NCI-H2081 (cell line): ENCODE results near the gene APOA4.
"Not testable (repeated sequence)": the region's sequence is repeated elsewhere in the genome, so short reads cannot be mapped to it uniquely, and the experiment has no call there.

ENCODE experiments used
- DNase-seq, 2 experiments: peaks; one replicate each; lab custom pipeline; 2025; lab: John Stamatoyannopoulos, UW

The APOA4 gene

DNA sequence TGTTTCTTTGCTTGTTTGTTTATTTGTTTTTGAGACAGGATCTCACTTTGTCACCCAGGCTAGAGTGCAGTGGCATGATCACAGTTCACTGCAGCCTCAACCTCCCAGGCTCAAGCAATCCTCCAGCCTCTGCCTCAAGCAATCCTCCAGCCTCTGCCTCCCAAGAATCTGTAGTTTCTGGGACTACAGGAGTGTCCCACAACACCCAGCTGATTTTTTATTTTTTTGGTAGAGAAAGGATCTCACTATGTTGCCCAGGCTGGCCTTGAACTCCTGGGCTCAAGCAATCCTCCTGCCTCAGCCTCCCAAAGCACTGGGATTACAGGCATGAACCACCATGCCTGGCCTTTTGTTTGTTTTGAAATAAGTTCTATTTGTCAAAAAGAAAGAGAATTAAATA lies 21.4 kb downstream of the APOA4 start:
- DNase-seq: not testable (repeated sequence)

DNA sequence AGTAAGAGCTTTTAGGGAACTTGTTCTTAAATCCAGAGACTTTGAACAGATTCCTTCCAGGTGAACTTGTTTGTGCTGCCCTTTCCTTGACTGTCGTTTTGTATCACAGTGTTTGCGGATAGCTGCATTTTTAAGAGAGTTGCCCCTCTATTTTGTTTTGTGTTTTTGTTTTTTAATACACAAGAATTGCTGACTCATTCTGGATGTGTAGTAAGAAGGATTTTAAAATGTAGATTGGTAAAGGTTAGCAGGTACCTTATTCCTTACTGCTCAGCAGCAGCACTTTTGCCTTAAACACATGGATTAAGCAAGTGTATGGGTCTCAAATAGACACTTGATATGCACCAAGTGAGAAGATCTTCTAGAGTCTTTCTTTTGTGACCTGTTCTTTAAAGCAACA lies 22.5 kb downstream of the APOA4 start:
- no peak for DNase-seq

DNA sequence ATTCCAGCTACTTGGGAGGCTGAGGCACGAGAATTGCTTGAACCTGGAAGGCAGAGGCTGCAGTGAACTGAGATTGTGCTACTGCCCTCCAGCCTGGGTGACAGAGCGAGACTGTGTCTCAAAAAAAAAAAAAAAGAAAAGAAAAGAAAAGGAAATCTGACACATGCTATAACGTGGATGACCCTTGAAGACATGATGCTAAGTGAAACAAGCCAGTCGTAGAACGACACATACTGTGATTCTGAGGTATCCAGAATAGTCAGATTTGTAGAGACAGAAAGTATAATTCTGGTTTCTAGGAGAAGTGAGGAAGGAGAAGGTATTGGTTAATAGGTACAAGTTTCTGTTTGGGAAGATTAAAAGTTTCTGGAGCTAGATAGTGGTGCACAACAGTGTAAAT lies 24.7 kb downstream of the APOA4 start:
- no peak for DNase-seq

DNA sequence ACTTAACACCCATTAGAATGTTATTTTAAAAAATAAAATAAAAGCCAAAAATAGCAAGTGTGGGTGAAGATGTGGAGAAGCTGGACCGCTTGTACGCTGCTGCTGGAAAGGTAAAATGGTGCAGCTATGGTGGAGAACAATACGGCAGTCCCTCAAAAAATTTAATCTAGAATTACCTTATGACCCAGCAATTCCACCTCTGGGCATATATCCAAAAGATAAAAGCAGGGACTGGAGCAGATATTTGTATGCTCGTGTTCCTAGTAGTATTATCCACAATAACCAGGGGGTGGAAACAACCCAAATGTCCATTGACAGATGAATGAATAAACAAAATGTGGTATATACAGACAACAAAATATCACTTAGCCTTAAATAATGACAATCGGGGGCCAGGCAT lies 25.3 kb downstream of the APOA4 start:
- DNase-seq: no peak

DNA sequence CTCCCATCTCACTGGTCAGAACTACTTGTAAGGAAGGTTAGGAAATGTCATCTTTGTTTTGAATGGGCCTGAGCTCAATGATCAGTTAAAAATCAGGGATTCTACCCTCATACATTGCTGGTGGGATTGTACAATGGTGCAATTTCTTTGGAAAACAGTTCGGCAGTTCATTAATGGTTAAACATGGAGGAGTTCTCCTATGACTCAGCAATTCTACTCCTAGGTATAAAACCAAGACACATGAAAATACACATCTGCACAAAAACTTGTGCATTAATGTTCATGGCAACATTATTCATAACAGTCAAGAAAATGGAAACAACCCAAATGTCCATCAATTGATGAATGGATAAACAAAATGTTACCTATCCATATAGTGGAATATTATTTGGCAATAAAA lies 26.6 kb downstream of the APOA4 start:
- no peak for DNase-seq

DNA sequence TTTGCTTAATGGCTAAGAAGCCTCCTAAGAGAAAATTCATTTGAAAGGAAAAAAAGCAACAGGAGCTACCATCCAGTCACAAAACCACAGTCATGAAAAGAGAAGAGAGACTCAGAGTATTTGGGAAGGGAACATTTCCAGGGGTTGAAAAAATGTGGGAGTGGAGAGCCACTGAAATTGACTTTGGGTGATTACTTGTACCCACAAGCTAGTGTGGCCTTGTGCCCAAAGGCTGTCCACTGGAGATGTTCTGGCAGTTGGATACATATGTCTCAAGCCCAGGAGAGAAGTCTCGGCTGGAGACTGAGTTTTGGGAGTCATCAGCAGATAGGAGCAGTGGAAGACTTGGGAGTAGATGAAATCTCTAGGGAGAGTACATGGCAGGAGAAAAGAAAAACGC lies 28.3 kb downstream of the APOA4 start:
- no peak for DNase-seq

DNA sequence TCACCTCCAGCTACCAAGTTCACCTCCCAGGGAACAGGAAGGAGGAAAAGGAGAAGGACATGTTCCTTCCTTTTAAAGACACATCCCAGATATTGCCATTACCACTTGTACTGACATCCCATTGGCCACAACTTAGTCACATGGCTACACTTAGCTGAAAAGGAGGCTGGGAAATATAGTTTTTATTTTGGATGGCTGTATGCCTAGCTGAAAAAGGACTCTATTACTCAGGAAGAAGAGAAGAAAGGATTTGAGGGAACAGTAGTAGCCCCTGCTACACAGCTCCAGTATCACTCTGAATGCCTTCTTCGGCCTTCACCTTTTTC lies 29.4 kb downstream of the APOA4 start:
- no peak for DNase-seq

DNA sequence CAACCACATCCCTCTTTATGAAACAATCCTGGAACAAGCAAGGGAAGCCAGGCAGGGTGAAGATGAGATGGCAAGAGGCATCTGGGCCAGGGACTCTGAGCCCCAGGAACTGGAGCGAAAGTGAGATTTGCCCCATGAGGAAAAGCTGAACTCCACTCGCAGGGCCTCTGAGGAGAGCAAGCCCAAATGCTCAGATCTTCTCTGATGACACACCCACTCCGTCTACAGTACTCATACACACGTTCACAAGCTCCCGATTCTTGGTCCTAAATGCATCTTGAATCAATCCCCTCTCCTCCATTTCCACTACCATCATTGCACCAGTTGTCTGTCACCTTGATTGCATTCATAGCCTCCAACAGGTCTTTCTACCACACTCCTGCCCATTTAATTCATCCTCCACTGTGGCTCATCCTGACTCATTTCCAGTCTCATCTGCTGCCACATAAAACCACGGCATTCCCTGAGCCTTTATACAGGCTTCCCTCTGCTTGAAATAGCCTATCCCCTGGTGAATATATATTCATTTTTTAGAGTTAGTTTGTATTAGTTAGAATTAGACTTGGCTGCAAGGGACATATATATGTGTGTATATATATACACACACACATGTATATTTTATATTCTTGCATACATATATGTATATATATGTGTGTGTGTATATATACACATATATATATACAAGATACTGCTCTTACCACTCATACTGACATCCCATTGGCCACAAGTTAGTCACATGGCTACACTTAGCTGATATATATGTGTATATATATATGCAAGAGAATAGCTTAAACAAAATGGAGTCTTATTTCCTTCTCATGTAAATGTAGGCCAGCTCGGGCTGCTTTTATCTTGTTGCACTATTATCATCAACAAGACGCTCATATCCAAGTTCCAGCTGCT lies 30.0 kb downstream of the APOA4 start:
- DNase-seq: no peak

DNA sequence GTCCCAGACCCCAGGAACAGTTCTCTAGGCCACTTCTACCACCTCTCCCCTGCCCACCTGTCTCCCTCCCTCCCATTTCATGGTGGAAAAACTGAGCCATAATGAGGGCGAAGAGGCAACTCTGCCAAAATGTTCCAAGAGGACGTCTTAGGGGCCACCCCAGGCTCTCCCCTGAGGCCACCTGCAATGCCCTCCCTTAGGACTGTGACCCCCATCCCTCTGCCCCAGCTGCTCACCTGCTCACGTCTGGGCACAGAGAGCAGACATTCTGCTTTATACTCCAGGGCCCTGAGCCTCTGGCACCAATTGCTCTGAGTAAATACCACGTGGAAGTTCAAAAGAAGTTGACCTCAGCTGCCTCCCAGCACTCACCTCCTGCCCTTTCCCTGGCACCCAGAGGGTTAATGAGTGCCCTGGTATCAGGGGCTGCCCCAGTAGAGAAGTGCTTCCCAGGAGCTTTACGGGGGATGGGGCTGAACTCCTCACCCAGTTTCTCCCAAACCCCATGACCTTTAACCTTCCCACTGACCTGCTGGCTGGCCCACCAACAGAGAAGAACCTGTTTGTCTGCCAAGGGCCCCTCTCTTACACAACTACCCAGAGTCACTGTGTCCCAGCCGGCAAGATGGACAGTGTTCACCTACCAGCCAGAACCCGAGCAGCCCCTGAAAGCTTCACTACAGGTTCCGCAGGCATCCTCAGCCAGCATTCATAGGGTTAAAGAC lies 30.8 kb downstream of the APOA4 start:
- no peak for DNase-seq

DNA sequence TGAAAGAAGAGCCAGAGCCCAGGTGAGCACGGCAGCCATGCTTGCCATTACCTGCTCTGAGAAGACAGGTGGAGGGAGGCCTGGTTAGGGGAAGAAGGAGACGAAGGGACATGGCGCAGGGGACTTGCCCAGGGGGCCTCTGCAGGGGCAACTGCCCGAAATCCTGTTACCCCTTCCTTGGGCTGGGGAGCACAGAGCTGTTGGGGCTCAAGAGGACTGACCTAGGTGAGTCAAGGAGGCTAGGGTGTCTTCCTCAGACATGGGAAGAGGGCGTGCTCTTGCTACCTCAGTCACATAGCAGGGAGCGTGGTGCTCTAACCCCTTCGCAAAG lies 31.3 kb downstream of the APOA4 start, which contains the start of gene APOA5:
APOA5 (minus strand) TSS at position 67 of the 331 bp plus-strand sequence; CDS start at position 48, 19 bp downstream.
- no peak for DNase-seq

DNA sequence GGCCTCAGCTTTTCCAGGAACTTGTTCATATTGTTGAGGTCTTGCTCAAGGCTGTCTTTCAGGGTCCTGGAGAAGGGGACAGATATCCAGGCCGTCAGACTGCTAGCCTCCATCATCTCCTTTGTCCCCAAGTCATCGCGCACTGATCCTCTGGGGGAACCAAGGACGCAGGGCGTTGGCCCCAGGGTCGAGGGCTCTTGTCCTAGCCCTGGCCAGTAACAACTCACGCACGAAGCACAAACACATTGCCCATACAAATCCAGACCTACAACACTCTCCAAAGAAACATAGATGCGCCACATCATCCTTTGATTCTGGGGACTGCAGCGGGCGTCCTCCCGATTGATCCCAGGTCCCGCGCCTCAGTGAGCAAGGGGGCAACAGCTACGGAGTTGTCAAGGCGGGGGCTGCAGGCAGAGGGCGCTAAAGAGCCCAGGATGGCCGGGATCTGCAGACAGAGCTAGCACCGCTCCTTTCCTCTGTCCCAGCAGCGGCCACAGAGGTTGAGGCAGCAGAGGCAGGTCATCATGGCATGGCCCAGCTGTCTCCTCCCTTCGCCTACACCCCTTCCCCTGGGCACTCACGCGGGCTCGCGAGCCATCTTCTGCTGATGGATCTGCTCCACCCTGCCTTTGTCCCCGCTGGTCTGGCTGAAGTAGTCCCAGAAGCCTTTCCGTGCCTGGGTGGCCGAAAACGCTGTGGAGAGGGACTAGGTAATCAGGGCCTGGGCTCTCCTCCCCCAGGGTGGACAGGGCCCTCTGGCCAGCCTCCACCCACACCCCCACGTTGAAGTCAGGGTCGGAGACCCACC lies 31.9 kb downstream of the APOA4 start:
- peak; percentile 72 to 75 for DNase-seq

DNA sequence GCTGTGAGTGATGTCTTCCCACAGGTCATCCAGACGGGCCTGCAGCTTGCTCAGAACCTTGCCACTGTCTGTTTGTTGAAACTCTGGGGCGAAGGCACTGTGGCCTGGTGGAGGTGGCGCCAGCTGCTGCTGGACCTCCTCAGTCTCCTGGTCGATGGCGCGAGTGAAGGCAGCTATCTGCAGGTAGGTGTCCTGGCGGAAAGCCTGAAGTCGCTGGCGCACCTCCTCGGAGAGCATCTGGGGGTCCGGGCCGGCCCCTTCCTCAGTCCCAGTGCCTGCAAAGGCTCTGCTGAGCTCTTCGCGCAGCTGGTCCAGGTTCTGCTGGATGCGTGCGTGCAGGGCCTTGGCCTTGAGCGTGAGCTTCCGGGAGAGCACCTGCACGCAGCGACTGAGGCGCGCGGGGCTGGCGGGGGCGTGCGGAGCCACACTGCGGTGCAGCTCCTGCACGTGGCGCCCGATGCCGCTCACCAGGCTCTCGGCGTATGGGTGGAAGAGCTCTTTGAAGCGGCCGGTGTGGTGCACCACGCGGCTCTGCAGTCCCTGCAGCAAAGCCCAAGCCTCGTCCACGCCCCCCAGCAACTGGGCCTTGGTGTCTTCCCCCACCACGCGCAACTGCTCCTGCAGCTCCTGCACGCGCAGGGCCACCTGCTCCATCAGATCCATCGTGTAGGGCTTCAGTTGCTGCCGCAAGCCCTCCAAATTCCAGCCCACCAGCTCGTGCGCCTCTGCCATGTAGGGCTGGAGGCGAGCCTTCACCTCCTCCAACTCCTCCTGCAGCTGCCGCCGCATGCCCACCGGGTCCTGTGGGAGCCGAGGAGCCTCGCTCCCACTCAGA lies 32.7 kb downstream of the APOA4 start:
- DNase-seq: no peak

DNA sequence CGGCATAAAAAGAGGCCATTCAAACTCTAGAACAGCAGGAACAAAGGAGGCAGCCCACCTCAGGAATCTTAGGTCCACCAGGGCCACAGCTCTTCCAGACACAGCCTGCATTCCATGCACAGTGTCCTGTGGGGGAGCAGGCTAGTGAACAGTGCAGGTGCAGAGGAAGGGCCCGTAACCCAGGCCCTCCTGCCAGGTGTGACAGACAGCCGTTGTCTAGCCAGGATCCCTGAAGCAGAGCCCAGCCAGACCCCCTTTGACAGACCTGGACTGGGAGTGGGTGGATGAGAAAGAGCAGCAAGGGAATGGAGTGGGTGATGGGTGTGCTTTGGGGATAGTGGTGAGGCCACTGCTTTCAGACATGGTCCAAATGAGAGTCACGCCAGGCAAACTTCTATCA lies 34.1 kb downstream of the APOA4 start:
- DNase-seq: no peak

DNA sequence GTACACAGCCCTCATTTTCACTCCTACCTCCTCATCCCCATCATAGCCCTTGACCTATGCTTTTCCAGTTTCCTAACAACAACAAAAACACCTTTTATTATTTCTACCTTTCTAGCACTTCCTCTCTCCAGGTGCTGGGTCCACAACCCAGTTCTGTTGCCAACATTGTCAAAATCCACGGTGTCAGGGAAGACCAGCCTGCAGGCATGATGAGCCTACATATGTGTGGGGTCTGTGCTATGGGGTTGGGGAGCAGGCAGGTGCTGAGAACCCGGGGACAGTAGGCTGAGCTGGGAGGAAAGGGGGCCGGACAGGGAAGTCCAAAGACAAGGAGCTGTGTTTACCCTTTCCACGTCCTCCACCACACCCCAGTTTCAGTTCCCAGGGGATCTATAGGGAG lies 34.6 kb downstream of the APOA4 start:
- DNase-seq: no peak

DNA sequence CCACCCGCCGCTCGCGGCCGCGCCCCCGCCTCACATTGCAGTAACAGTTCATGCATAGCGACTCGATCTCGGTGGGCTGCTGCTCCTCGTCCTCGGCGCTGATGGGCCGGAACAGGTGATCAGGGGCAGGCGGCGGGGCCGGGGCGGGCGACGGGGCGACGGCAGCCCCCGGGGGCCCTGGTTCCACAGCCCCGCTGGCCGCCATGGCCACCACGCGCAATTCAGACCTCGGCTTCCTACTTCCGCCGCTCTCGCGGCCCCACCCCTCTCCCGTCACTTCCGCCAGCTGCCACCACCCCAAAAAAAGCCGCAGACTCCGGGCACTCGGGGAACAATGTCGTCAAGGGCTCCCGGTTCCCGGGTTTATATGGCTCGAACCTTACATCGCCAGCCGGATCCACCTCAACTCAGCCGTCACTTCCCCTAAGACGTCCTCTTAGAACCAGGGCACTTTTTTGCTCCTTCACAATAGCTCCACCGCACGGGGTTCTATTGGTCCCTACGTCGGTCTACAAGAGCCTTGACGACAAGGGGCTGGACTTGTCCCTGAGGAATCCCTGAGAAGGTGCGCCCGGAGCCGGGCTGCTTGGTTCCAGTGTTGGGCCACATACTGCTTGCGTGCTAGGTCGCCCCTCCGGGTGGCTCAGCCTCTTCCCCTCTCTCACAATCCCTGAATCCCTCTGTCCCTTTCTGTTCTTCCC lies 35.2 kb downstream of the APOA4 start, which contains the start of gene ZPR1:
ZPR1 (minus strand) TSS at position 238 of the 701 bp plus-strand sequence; CDS start at position 205, 33 bp downstream.
- peak; percentile 51 to 73 for DNase-seq

DNA sequence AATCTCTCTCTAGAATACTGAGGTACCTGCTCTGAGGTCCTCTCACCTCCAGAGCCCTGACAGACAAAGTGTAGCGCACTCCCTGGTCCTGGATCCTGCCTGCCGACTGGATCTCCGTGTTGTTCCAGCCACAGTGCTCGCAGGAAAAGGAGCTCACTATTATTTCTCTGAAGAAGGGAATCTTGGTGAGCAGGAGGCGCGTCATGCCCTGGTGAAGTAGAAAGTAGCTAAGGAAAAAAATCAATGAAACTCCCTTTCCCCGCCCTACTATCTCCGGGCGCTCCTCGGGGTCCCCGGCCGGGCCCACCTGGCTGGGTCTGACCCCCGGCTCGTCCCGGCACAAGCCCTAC lies 35.7 kb downstream of the APOA4 start:
- DNase-seq: no peak

DNA sequence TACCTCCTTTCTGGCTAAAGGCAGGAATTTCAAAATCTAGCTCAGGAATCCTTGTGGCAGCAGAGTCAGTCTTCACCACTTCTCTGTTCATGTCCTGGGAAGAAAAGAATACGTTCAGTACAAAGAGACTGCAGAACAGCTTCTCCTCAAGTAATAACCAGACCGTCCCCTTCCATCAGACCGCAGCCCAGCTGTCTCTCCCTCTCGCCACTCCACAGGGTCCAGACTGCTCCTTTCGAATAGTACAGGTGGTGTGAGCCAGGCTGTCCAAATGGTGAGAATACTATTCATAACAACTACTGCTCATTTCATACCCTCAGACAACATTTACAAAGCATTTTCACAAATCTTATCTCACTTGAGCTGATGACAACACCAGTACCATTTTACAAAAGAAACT lies 36.1 kb downstream of the APOA4 start:
- no peak for DNase-seq

DNA sequence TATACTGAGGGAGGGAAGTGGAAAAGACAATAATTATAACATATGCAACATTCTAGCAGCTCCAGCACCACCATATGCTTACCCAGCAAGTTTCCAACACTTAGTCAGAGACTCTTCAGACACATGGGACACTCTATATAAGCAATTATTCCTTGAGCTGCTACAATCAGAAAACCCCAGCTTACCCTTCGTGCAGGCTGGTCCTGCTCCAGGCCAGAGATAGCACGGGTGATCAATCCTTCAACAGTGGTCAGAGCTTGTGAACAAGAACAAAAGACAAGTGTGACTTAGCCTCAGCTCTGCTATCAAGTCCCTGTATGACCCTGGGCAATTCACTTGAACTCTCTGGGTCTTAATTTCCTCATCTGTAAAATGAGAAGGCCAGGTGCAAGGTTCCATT lies 36.8 kb downstream of the APOA4 start:
- no peak for DNase-seq

DNA sequence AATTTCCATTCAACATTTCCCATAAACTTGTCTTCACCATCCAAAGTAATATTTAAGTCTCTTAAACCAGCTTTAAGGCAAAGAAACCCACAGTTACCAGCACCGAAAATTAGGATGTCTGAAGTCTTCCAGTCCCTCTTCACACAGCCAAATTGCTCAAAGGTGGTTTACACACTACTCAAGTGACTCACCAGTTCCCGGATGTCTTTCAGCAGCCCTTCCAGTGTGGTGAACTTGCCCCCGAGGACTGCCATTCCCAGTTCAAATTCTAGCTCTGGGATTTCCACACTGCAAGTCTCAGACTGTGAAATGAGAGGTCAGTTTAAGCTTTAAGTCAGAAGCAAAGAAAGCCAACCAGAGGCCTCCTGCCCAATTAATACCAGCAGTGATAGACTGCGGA lies 40.4 kb downstream of the APOA4 start:
- no peak for DNase-seq

DNA sequence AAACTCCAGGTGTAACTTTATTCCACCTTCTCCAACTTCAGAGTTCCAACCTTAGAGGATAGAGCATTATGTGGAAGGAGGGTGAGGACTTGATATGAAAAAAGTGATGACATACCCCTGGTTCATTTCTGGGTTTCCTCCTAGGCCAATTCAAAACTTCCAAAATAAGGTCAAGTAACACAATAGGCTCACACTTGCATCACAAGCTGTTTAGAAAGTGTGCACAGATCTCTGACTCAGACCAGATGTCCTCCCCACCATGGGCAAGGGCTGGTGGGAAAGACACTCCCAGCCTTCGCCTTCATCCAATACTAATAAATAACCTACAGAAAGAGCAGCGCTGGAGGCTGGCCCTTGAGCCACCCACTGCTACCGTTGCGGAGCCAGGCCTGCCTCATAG lies 44.5 kb downstream of the APOA4 start:
- no peak for DNase-seq

DNA sequence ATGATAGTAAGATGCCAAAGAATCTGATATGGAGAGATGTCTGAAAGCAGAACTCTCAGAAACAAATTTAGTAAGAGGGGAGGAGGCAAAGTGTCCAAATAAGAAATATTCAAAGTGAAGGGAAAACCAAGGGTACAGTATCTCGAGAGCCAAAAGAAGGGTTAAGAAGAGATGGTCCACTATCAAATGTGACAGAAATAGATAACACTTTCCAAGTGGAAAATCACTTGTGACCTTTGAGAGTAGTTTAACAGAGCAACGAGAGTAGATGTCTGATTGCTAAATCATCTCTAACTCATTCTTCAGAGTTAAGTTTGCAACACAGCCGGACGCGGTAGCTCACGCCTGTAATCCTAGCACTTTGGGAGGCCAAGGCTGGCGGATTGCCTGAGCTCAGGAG lies 46.0 kb downstream of the APOA4 start:
- DNase-seq: no peak
